Activated CD8-positive, alpha-beta T cell treated with anti-CD3 and anti-CD28 coated beads for 36 hours (primary cell): Measurements from ENCODE around the gene RCAN2. TPM values are rescaled to one million over a fixed set of nuclear protein-coding genes. Genes with fewer than 3 reads are reported as not detected.

Source experiments
- ATAC-seq: fragments of 200-7000 bp; cut with Tn5 transposase; one replicate; pipeline ENCODE4 v1.10.0; 2021; ENCODE audit warnings: mild to moderate bottlenecking, moderate library complexity
- CTCF ChIA-PET: fragments of 350-600 bp; sonication (Branson Sonifier 250); formaldehyde crosslinking; loops from one replicate; lab custom pipeline; 2021; ENCODE audit warnings: antibody characterized with exemption; lab: Charles Lee
- POLR2A ChIA-PET: fragments of 350-600 bp; sonication (Branson Sonifier 250); formaldehyde crosslinking; loops from one replicate; lab custom pipeline; 2021; ENCODE audit warnings: antibody characterized with exemption; lab: Charles Lee
- DNase-seq: peaks from one replicate; pipeline ENCODE4 v3.0.0-alpha.2; 2020
- H3K27ac Mint-ChIP-seq: one replicate; pipeline ENCODE4 v1.8.0; 2021; ENCODE audit warnings: mild to moderate bottlenecking, mixed read lengths
- H3K27me3 Mint-ChIP-seq: one replicate; pipeline ENCODE4 v1.8.0; 2021; ENCODE audit warnings: mixed read lengths
- H3K36me3 Mint-ChIP-seq: one replicate; pipeline ENCODE4 v1.8.0; 2021; ENCODE audit warnings: low read depth, mixed read lengths
- H3K4me1 Mint-ChIP-seq: one replicate; pipeline ENCODE4 v1.8.0; 2021; ENCODE audit warnings: low read depth, mixed read lengths
- H3K4me3 Mint-ChIP-seq: one replicate; pipeline ENCODE4 v1.8.0; 2021; ENCODE audit warnings: mild to moderate bottlenecking, moderate library complexity, mixed read lengths
- H3K9me3 Mint-ChIP-seq: one replicate; pipeline ENCODE4 v1.8.0; 2021; ENCODE audit warnings: mixed read lengths
- intact Hi-C: fragments of 100-400 bp; cut with micrococcal nuclease; formaldehyde crosslinking; loops from one replicate; pipeline ENCODE4 v1.10.0; 2022
- total RNA-seq, 2 experiments: library from RNA; stranded (reverse); gene quantifications; one replicate each; pipeline ENCODE4 v1.2.3, GENCODE V29; 2021
- TF ChIP-seq, protein P1 (sequence below): fragments of 200-600 bp; IDR thresholded peaks from one replicate; pipeline ENCODE4 v1.8.0; 2022; ENCODE audit warnings: antibody characterized with exemption, mild to moderate bottlenecking

RCAN2 gene
- total RNA-seq, 2 experiments from 2014 or later, result not detected

DNA sequence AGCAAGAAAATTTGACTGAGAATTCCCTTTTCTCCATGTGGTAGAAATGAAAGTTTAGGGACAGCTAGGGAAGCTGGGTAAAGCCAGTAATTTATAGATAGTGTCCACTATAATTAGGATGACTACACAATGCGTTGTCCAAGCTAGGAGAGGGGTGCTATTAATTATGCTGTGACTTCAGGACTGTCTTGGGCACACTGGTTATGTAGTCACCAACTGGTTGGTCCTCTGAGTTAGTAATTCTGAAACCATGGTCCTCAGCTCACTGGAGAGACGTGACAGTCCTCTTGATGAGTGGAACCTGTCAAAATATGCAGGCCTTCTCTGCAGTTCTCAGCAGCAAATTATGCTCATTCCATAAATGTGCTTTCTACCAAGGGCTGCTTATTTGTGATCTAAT lies 225.9 kb downstream of the RCAN2 start:
- intact Hi-C loops, result no loop called here
- TF ChIP-seq, protein P1, sequence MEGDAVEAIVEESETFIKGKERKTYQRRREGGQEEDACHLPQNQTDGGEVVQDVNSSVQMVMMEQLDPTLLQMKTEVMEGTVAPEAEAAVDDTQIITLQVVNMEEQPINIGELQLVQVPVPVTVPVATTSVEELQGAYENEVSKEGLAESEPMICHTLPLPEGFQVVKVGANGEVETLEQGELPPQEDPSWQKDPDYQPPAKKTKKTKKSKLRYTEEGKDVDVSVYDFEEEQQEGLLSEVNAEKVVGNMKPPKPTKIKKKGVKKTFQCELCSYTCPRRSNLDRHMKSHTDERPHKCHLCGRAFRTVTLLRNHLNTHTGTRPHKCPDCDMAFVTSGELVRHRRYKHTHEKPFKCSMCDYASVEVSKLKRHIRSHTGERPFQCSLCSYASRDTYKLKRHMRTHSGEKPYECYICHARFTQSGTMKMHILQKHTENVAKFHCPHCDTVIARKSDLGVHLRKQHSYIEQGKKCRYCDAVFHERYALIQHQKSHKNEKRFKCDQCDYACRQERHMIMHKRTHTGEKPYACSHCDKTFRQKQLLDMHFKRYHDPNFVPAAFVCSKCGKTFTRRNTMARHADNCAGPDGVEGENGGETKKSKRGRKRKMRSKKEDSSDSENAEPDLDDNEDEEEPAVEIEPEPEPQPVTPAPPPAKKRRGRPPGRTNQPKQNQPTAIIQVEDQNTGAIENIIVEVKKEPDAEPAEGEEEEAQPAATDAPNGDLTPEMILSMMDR, result no peak
- Mint-ChIP-seq H3K27ac (no peak overlapping the region), H3K36me3 (no peaks in the 10 kb centered on the region), H3K4me1 (no peaks in the 10 kb centered on the region), H3K9me3 (no peaks in the 10 kb centered on the region), H3K4me3 (no peak overlapping the region), H3K27me3 (peaks cover 6% of the 10 kb centered on the region)
- CTCF ChIA-PET, result interaction anchor here (1.6 kb wide), 1 partner anchor 14 kb away, joined by 4 read pairs; no protein-coding TSS in a partner anchor
- DNase-seq (no peak), ATAC-seq (no peak)
- POLR2A ChIA-PET, result interaction anchor here (0.6 kb wide), 2 partner anchors 256 to 540 kb away, joined by 3 to 4 read pairs; no protein-coding TSS in a partner anchor

DNA sequence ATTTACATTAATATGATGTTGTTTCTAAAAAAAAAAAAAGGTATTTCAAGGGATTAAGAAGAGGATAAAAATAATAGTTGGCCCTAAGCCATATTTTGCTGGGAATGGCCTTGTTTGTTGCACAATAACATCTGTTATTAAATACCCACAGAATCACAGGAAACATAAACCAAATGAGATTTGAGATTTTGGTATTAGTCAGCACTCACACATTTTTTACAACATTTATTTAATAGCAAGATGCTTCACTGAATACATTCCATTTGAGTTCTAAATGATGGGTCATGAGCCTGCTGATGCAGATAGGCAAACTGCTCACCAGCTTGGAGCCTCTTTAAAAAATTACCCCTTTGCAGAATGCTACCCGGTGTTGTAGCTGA lies 227.6 kb downstream of the RCAN2 start:
- POLR2A ChIA-PET, result no interaction called here
- TF ChIP-seq, protein P1, result no peak
- no peak for ATAC-seq
- Mint-ChIP-seq H3K9me3 (no peaks in the 10 kb centered on the region), H3K27ac (no peak overlapping the region), H3K36me3 (no peaks in the 10 kb centered on the region), H3K4me3 (no peak overlapping the region), H3K4me1 (no peaks in the 10 kb centered on the region), H3K27me3 (peaks cover 6% of the 10 kb centered on the region)
- intact Hi-C loops, result no loop called here
- no peak for DNase-seq
- CTCF ChIA-PET, result interaction anchor here (0.7 kb wide), 1 partner anchor 12 kb away, joined by 3 read pairs; no protein-coding TSS in a partner anchor

DNA sequence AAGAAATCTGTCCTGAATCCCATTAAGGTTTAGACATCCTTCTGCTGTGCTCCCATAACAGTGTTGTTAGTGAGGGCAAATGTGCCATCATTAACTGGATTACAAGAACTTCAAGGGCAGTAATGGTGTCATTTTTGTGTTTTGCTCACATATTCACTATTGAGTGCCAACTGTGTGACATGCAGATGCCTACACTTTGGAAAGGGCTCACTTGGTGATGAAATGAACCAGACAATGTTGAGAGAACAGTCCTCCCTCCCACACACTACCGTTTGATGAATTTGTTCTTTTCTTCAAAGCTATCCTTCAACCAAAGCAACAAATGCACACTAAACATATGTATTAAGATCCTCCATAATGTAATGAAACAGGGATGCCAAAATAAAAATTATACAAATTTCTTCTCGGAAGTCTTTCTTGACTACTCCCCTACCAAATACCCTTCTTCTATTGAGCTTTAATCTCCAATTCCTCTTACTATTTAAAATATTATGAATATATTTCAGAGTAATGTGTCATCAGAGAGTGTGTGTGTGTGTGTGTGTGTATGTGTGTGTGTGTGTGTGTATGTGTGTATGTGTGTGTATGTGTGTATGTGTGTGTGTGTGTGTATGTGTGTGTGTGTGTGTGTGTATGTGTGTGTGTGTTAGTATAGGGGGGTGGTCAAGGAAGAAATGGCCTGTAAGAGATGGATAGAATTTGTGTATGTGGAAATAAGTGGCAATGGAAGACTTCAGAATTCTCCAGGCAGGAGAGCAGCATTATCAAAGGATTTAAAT lies 228.1 kb downstream of the RCAN2 start:
- H3K36me3 Mint-ChIP-seq, result no peaks in the 10 kb centered on the region
- H3K27me3 Mint-ChIP-seq, result peaks cover 6% of the 10 kb centered on the region
- intact Hi-C loops, result no loop called here
- no peak overlapping the region for H3K4me3 Mint-ChIP-seq
- no peak overlapping the region for H3K27ac Mint-ChIP-seq
- no peaks in the 10 kb centered on the region for H3K9me3 Mint-ChIP-seq
- no peak for DNase-seq
- POLR2A ChIA-PET, result interaction anchor here (0.7 kb wide), 1 partner anchor 282 kb away, joined by 4 read pairs; no protein-coding TSS in a partner anchor
- no peak for ATAC-seq
- H3K4me1 Mint-ChIP-seq, result no peaks in the 10 kb centered on the region
- CTCF ChIA-PET, result interaction anchor here (1.0 kb wide), 1 partner anchor 147 kb away, joined by 3 read pairs; no protein-coding TSS in a partner anchor
- TF ChIP-seq, protein P1, result no peak

DNA sequence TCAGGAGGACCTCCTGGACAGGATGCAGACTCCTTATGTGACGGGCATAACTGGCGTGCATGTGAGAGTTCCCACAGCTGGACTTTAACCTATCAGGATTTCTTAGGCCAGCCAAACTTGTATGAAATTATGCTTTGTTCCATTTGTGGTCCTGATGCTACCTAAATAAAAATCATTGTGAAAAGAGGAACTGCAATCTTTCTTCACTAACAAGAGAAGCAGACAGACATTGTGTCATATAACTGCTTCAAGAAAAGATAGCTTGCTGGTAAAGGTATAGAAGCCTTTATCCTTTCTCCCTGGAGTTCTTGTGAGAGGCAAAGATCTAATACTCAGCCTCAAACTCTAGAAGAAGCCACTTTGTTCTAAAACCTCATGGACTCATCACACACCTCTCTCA lies 233.0 kb downstream of the RCAN2 start:
- H3K36me3 Mint-ChIP-seq, result no peaks in the 10 kb centered on the region
- intact Hi-C loops, result no loop called here
- H3K4me3 Mint-ChIP-seq, result no peak overlapping the region
- ChIA-PET POLR2A (no interaction called here), CTCF (no interaction called here)
- TF ChIP-seq, protein P1, result no peak
- no peak for DNase-seq
- H3K4me1 Mint-ChIP-seq, result no peaks in the 10 kb centered on the region
- H3K27ac Mint-ChIP-seq, result no peak overlapping the region
- no peaks in the 10 kb centered on the region for H3K9me3 Mint-ChIP-seq
- ATAC-seq, result no peak
- H3K27me3 Mint-ChIP-seq, result peaks cover 6% of the 10 kb centered on the region

DNA sequence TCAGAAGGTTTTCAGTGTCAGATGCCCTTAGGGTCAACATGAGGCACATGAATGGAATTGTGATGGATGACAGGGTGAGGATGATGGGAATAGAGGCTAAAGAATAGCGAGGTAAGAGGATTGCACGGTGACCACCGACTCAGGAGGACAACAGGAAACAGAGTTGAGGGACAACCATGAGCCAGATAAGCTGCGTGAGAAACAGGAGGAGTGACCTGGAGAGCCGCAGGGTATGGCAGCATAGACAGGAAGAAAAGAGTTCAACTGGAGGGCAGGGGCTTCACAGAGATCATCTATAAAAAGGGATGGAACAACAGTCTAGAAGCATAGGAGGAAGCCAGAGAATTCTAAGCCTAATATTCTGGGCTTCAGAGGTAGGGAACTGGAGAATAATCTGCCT lies 235.7 kb downstream of the RCAN2 start:
- ChIA-PET CTCF (no interaction called here), POLR2A (no interaction called here)
- Mint-ChIP-seq H3K4me3 (no peak overlapping the region), H3K36me3 (no peaks in the 10 kb centered on the region), H3K27ac (no peak overlapping the region), H3K27me3 (no peaks in the 10 kb centered on the region), H3K4me1 (no peaks in the 10 kb centered on the region), H3K9me3 (no peaks in the 10 kb centered on the region)
- ATAC-seq (no peak), DNase-seq (no peak)
- TF ChIP-seq, protein P1, result no peak
- intact Hi-C loops, result no loop called here
